Fibroblast of lung (primary cell): ENCODE measurements around the gene MMD. TPM values are rescaled to one million over a fixed set of nuclear protein-coding genes. Genes with fewer than 3 reads are reported as not detected.

Experiments
- DNase-seq, 2 donors: peaks; one replicate each; pipeline versions ENCODE4 v3.0.0 to v3.0.0-alpha.2; 2010; ENCODE audit warnings: low read depth in 2 of 2
- H2AFZ ChIP-seq: 2 replicates; pipeline ENCODE4 v1.5.1; 2012; ENCODE audit warnings: low read length, control low read depth, inconsistent platforms
- H3K27ac ChIP-seq: 2 replicates; pipeline ENCODE4 v1.5.1; 2011; ENCODE audit warnings: low read length, control low read depth; ENCODE audit not compliant: insufficient read depth
- H3K27me3 ChIP-seq: 2 replicates; pipeline ENCODE4 v1.5.1; 2011; ENCODE audit warnings: mild to moderate bottlenecking, low read length; ENCODE audit not compliant: control insufficient read depth, insufficient read depth
- H3K36me3 ChIP-seq: 2 replicates; pipeline ENCODE4 v1.5.1; 2011; ENCODE audit warnings: low read length; ENCODE audit not compliant: control insufficient read depth, insufficient read depth
- H3K4me1 ChIP-seq: 2 replicates; pipeline ENCODE4 v1.5.1; 2011; ENCODE audit warnings: low read length; ENCODE audit not compliant: control insufficient read depth, insufficient read depth; ENCODE audit errors: extremely low read depth
- H3K4me2 ChIP-seq: 2 replicates; pipeline ENCODE4 v1.5.1; 2011; ENCODE audit warnings: low read length, control low read depth; ENCODE audit not compliant: insufficient read depth; ENCODE audit errors: extremely low read depth
- H3K4me3 ChIP-seq, 4 experiments: fragments of 200-600 bp in 1 of 4; sonication (generic) in 1 of 4; replicated peaks in 1 of 4; 2 replicates each; pipeline ENCODE4 v1.5.1; 2011 to 2016; ENCODE audit warnings: low read length in 4 of 4, low read depth in 3 of 4, mild to moderate bottlenecking in 3 of 4, control low read depth in 2 of 4, inconsistent platforms in 1 of 4, mixed read lengths in 1 of 4; ENCODE audit not compliant: insufficient read depth in 1 of 4; ENCODE audit errors: control extremely low read depth in 1 of 4
- H3K79me2 ChIP-seq: 2 replicates; pipeline ENCODE4 v1.5.1; 2012; ENCODE audit warnings: mild to moderate bottlenecking, low read length, inconsistent platforms; ENCODE audit not compliant: control insufficient read depth, insufficient read depth
- H3K9ac ChIP-seq: 2 replicates; pipeline ENCODE4 v1.5.1; 2011; ENCODE audit warnings: mild to moderate bottlenecking, low read length, control low read depth; ENCODE audit not compliant: insufficient read depth
- H3K9me3 ChIP-seq: 2 replicates; pipeline ENCODE4 v1.5.1; 2012; ENCODE audit warnings: low read depth, low read length; ENCODE audit not compliant: control insufficient read depth, insufficient read depth
- H4K20me1 ChIP-seq: 2 replicates; pipeline ENCODE4 v1.5.1; 2011; ENCODE audit warnings: low read length; ENCODE audit not compliant: control insufficient read depth, insufficient read depth; ENCODE audit errors: extremely low read depth
- EZH2 ChIP-seq: IDR thresholded peaks from 2 replicates; pipeline ENCODE4 v1.5.1; 2012; ENCODE audit warnings: low read length, control low read depth, mild to moderate bottlenecking; ENCODE audit errors: missing control alignments
- polyA plus RNA-seq, 2 donors: library from polyadenylated mRNA; depleted of rRNA in 1 of 2; stranded (reverse) in 1 of 2; unstranded in 1 of 2; fragments of >200 nt; gene quantifications; 2 replicates each; pipeline ENCODE4 v1.2.1, GENCODE V29; 2011 to 2012; ENCODE audit warnings: missing spikeins in 1 of 2
- total RNA-seq: library from RNA; depleted of rRNA; stranded (reverse); fragments of >200 nt; gene quantifications from 2 replicates; pipeline ENCODE4 v1.2.1, GENCODE V29; 2014
- TF ChIP-seq, protein P1 (sequence below), 2 donors: IDR thresholded peaks in 1 of 2; conservative IDR thresholded peaks in 1 of 2; 1 replicate in 1 of 2; 2 replicates in 1 of 2; pipeline ENCODE4 v1.5.1; 2011 to 2012; ENCODE audit warnings: low read length in 2 of 2, control low read depth in 1 of 2, inconsistent platforms in 1 of 2, low read depth in 1 of 2, mild to moderate bottlenecking in 1 of 2

Gene MMD
- total and polyA plus RNA-seq, 2 donors (not counting 1 experiment from before 2014, with no cell fraction given): 16.0 to 36.3 TPM

DNA sequence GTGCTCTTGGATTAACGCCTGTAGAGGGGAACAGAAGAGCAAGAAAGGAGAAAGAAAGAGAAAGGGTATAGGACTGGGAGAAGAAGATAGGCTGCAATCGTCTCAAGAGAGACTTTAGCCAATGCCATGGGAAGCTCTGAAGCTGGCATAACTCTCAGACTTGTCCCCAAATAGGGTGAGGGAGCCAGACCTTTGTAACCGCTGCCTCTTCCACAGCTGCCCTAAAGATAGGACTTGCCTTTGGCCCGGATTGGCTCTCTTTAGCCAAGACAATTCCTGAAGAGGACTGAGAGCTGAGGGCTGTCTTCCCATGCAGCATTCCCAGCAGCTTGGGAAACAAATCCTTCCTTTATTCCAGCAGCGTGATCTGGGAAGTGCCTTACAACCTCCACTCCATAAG is 20.8 kb upstream of the MMD start:
- H3K9me3 ChIP-seq: no peaks in the 10 kb centered on the region
- H4K20me1 ChIP-seq: no peaks in the 10 kb centered on the region
- H3K9ac ChIP-seq: no peak overlapping the region
- DNase-seq: no peak
- no peak overlapping the region for H3K4me2 ChIP-seq
- H3K27ac ChIP-seq: no peak overlapping the region
- no peaks in the 10 kb centered on the region for H3K79me2 ChIP-seq
- H3K4me3 ChIP-seq: no peak overlapping the region
- H3K27me3 ChIP-seq: no peaks in the 10 kb centered on the region
- peaks cover 8% of the 10 kb centered on the region for H3K4me1 ChIP-seq
- TF ChIP-seq, protein P1, sequence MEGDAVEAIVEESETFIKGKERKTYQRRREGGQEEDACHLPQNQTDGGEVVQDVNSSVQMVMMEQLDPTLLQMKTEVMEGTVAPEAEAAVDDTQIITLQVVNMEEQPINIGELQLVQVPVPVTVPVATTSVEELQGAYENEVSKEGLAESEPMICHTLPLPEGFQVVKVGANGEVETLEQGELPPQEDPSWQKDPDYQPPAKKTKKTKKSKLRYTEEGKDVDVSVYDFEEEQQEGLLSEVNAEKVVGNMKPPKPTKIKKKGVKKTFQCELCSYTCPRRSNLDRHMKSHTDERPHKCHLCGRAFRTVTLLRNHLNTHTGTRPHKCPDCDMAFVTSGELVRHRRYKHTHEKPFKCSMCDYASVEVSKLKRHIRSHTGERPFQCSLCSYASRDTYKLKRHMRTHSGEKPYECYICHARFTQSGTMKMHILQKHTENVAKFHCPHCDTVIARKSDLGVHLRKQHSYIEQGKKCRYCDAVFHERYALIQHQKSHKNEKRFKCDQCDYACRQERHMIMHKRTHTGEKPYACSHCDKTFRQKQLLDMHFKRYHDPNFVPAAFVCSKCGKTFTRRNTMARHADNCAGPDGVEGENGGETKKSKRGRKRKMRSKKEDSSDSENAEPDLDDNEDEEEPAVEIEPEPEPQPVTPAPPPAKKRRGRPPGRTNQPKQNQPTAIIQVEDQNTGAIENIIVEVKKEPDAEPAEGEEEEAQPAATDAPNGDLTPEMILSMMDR (conservative IDR thresholded peaks at IDR 0.05 in 1 of 2, IDR thresholded peaks at IDR 0.05 in 1 of 2; ENCODE audit: low read depth in 1 of 2, low read length in 2 of 2): no peak
- TF ChIP-seq EZH2: no peak
- H2AFZ ChIP-seq: no peak overlapping the region
- no peaks in the 10 kb centered on the region for H3K36me3 ChIP-seq

DNA sequence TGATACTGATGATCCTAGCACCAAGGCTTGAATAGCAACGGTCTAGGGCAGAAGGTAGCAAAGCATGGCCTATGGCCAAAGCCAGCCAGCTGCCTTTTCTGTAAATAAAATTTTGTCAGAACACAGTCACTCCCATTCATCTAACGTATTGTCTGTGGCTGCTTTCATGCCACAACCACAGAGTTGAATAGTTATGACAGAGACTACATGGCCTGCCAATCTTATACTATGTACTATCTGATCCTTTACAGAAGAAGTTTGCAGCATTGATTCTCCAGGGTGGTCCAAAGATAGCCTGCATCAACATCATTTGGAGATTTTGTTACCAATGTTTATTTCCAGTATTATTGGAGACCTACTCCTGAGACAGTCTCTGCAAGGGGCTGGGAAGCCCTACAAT is 19.9 kb upstream of the MMD start:
- H3K4me2 ChIP-seq: no peak overlapping the region
- no peak overlapping the region for H2AFZ ChIP-seq
- H3K27ac ChIP-seq: no peak overlapping the region
- no peaks in the 10 kb centered on the region for H3K79me2 ChIP-seq
- TF ChIP-seq, protein P1 (conservative IDR thresholded peaks at IDR 0.05 in 1 of 2, IDR thresholded peaks at IDR 0.05 in 1 of 2; ENCODE audit: low read depth in 1 of 2, low read length in 2 of 2): no peak
- no peak for TF ChIP-seq EZH2
- no peaks in the 10 kb centered on the region for H3K36me3 ChIP-seq
- peaks cover 8% of the 10 kb centered on the region for H3K4me1 ChIP-seq
- DNase-seq: no peak
- no peak overlapping the region for H3K4me3 ChIP-seq
- H3K9me3 ChIP-seq: no peaks in the 10 kb centered on the region
- H3K27me3 ChIP-seq: no peaks in the 10 kb centered on the region
- no peaks in the 10 kb centered on the region for H4K20me1 ChIP-seq
- no peak overlapping the region for H3K9ac ChIP-seq

DNA sequence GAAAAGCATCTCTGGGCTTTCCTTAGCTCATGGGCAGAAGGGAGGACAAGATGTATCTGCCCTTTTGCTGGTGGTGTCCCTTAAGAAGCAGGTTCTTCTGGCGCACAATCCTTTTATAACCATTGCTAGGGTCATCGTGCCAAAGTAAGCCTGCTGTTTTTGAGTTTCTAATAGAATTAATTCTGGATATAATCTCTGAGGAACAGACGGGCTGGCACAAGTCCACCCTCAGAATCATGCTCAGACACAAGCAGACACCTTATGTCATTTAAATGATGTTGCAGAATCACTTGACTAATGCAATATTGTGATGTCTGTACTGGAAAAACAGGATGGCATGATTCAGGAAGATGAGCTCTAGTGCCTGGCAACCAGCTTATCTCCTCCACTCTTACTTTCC is 18.8 kb upstream of the MMD start:
- no peak overlapping the region for H3K4me2 ChIP-seq
- no peaks in the 10 kb centered on the region for H3K36me3 ChIP-seq
- peaks cover 8% of the 10 kb centered on the region for H3K4me1 ChIP-seq
- H4K20me1 ChIP-seq: no peaks in the 10 kb centered on the region
- H2AFZ ChIP-seq: no peak overlapping the region
- H3K9me3 ChIP-seq: no peaks in the 10 kb centered on the region
- no peaks in the 10 kb centered on the region for H3K79me2 ChIP-seq
- TF ChIP-seq, protein P1 (conservative IDR thresholded peaks at IDR 0.05 in 1 of 2, IDR thresholded peaks at IDR 0.05 in 1 of 2; ENCODE audit: low read depth in 1 of 2, low read length in 2 of 2): no peak
- TF ChIP-seq EZH2: no peak
- H3K27ac ChIP-seq: no peak overlapping the region
- no peaks in the 10 kb centered on the region for H3K27me3 ChIP-seq
- H3K4me3 ChIP-seq: no peak overlapping the region
- DNase-seq: no peak
- no peak overlapping the region for H3K9ac ChIP-seq
